Neuronal stem cell (in vitro differentiated cells): Measurements from ENCODE around the gene DOLK.
A peak's percentile ranks its signal among the peaks of the same experiment; 100 is the strongest.

Source experiments
- DNase-seq: peaks from one replicate; pipeline ENCODE4 v3.0.0-alpha.2; 2013; ENCODE audit warnings: low spot score
- H2AFZ ChIP-seq: one replicate; pipeline ENCODE4 v1.6.1; 2013; ENCODE audit warnings: mild to moderate bottlenecking, low read length, inconsistent platforms
- H2AK5ac ChIP-seq: 2 replicates; pipeline ENCODE4 v1.6.1; 2013; ENCODE audit warnings: low read depth, mild to moderate bottlenecking, inconsistent platforms, low read length, moderate library complexity, mixed read lengths
- H2BK120ac ChIP-seq: 2 replicates; pipeline ENCODE4 v1.6.1; 2013; ENCODE audit warnings: low read depth, mild to moderate bottlenecking, inconsistent platforms, low read length, moderate library complexity, mixed read lengths
- H2BK12ac ChIP-seq: one replicate; pipeline ENCODE4 v1.6.1; 2013; ENCODE audit warnings: low read length, inconsistent platforms
- H2BK15ac ChIP-seq: 2 replicates; pipeline ENCODE4 v1.6.1; 2013; ENCODE audit warnings: mild to moderate bottlenecking, low read length, inconsistent platforms, mixed read lengths
- H2BK5ac ChIP-seq: one replicate; pipeline ENCODE4 v1.6.1; 2013; ENCODE audit warnings: inconsistent platforms, mild to moderate bottlenecking, low read length, moderate library complexity
- H3K14ac ChIP-seq: one replicate; pipeline ENCODE4 v1.6.1; 2013; ENCODE audit warnings: low read length, inconsistent platforms
- H3K18ac ChIP-seq: 2 replicates; pipeline ENCODE4 v1.6.1; 2013; ENCODE audit warnings: low read length, inconsistent platforms
- H3K23ac ChIP-seq: 2 replicates; pipeline ENCODE4 v1.6.1; 2013; ENCODE audit warnings: low read depth, mild to moderate bottlenecking, mixed read lengths, low read length, inconsistent platforms; ENCODE audit not compliant: poor library complexity
- H3K27ac ChIP-seq: replicated peaks from 3 replicates; pipeline ENCODE4 v1.5.1; 2013; ENCODE audit warnings: low read length, inconsistent platforms
- H3K27me3 ChIP-seq, 3 experiments: 2 replicates each; pipeline ENCODE4 v1.6.1; 2013; ENCODE audit warnings: low read length in 3 of 3, mild to moderate bottlenecking in 2 of 3, inconsistent platforms in 1 of 3, low read depth in 1 of 3, mixed read lengths in 1 of 3, moderate library complexity in 1 of 3; ENCODE audit not compliant: control insufficient read depth in 3 of 3, insufficient read depth in 3 of 3
- H3K36me3 ChIP-seq, 2 donors: replicated peaks in 1 of 2; 2 replicates each; pipeline ENCODE4 v1.6.1; 2013; ENCODE audit warnings: low read length in 2 of 2; ENCODE audit not compliant: control insufficient read depth in 2 of 2, insufficient read depth in 2 of 2
- H3K4ac ChIP-seq: 2 replicates; pipeline ENCODE4 v1.6.1; 2013; ENCODE audit warnings: inconsistent platforms, mild to moderate bottlenecking, low read length, moderate library complexity
- H3K4me1 ChIP-seq, 2 donors: 1 replicate in 1 of 2; 2 replicates in 1 of 2; pipeline ENCODE4 v1.6.1; 2013; ENCODE audit warnings: low read length in 2 of 2, low read depth in 1 of 2; ENCODE audit not compliant: control insufficient read depth in 2 of 2, insufficient read depth in 1 of 2
- H3K4me2 ChIP-seq: one replicate; pipeline ENCODE4 v1.6.1; 2013; ENCODE audit warnings: mild to moderate bottlenecking, low read length, inconsistent platforms; ENCODE audit not compliant: insufficient read depth, poor library complexity, severe bottlenecking
- H3K4me3 ChIP-seq, 2 donors: 2 replicates each; pipeline ENCODE4 v1.5.1; 2013; ENCODE audit warnings: low read length in 2 of 2, mild to moderate bottlenecking in 2 of 2, inconsistent platforms in 1 of 2, moderate library complexity in 1 of 2
- H3K79me1 ChIP-seq: one replicate; pipeline ENCODE4 v1.6.1; 2013; ENCODE audit warnings: low read depth, mild to moderate bottlenecking, inconsistent platforms, low read length, moderate library complexity
- H3K9ac ChIP-seq: one replicate; pipeline ENCODE4 v1.6.1; 2013; ENCODE audit warnings: mild to moderate bottlenecking, low read depth, low read length, inconsistent platforms; ENCODE audit not compliant: poor library complexity
- H3K9me3 ChIP-seq, 2 donors: replicated peaks in 1 of 2; 2 replicates each; pipeline versions ENCODE3 to v1.6.1; 2013; ENCODE audit warnings: low read length in 2 of 2, mild to moderate bottlenecking in 2 of 2, inconsistent platforms in 1 of 2, low read depth in 1 of 2, mixed read lengths in 1 of 2, moderate library complexity in 1 of 2; ENCODE audit not compliant: control insufficient read depth in 2 of 2, insufficient read depth in 1 of 2
- H4K8ac ChIP-seq: one replicate; pipeline ENCODE4 v1.6.1; 2013; ENCODE audit warnings: low read depth, mild to moderate bottlenecking, inconsistent platforms, low read length, moderate library complexity
- H4K91ac ChIP-seq: one replicate; pipeline ENCODE4 v1.6.1; 2013; ENCODE audit warnings: low read length, low read depth, mild to moderate bottlenecking, inconsistent platforms; ENCODE audit not compliant: poor library complexity
- WGBS, 2 donors: extraction: QIAGEN DNeasy Blood & Tissue Kit; methylation state at CpG; one replicate each; pipeline ENCODE4 v1.1.7; 2013; ENCODE audit warnings: missing lambda C conversion rate in 2 of 2, mixed read lengths in 1 of 2; ENCODE audit not compliant: insufficient read length in 2 of 2, insufficient replicate concordance in 1 of 2; ENCODE audit errors: extremely low coverage in 2 of 2; 5-methylcytosine and 5-hydroxymethylcytosine counted together

DOLK gene

DNA sequence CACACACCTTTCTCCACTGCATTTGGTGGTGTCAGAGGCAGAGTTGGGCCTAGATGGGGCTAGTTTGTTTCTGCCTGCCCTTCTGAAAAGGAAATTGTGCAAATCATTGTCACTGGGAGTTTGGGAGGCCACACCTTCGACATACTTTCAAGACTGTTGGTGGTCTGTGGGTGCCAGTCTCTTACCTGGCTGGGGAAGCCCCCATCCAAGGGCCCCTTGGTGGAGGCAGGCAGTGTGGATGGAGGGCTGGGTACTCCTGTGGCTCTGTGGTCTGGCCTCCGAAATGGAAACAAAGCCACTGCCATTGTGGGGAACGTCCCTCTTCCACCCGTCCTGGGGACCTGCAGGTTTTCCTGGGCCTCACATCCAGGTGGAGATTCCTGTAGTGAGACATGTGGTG, 37.5 kb downstream of the DOLK start:
- Histone ChIP-seq H3K4me3 (no peak overlapping the region), H2BK120ac (no peak overlapping the region), H4K8ac (no peak overlapping the region), H2AK5ac (no peak overlapping the region), H3K27ac (no peak overlapping the region), H2BK12ac (no peak overlapping the region), H3K4me2 (no peak overlapping the region), H2AFZ (no peak overlapping the region), H3K27me3 (no peaks in the 10 kb centered on the region), H3K4ac (no peak overlapping the region), H3K9me3 (peaks cover 0 to 3% of the 10 kb centered on the region in 2 donors), H3K36me3 (peaks cover 34 to 80% of the 10 kb centered on the region in 2 donors), H2BK5ac (no peak overlapping the region), H3K18ac (no peak overlapping the region), H4K91ac (no peak overlapping the region), H3K23ac (no peak overlapping the region), H3K9ac (no peak overlapping the region), H3K79me1 (peaks cover 7% of the 10 kb centered on the region), H2BK15ac (no peak overlapping the region), H3K14ac (no peak overlapping the region), H3K4me1 (peaks cover 11 to 22% of the 10 kb centered on the region in 2 donors)
- no CpG with 5 or more reads among the region's 4 CpGs for WGBS, 2 donors
- no peak for DNase-seq

DNA sequence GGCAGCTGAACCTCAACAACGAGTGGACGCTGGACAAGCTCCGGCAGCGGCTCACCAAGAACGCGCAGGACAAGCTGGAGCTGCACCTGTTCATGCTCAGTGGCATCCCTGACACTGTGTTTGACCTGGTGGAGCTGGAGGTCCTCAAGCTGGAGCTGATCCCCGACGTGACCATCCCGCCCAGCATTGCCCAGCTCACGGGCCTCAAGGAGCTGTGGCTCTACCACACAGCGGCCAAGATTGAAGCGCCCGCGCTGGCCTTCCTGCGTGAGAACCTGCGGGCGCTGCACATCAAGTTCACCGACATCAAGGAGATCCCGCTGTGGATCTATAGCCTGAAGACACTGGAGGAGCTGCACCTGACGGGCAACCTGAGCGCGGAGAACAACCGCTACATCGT, 39.0 kb downstream of the DOLK start:
- no peak overlapping the region for H3K14ac ChIP-seq
- H3K23ac ChIP-seq, result peak overlapping the region; percentile 82
- no peak overlapping the region for H4K8ac ChIP-seq
- no peak overlapping the region for H2BK5ac ChIP-seq
- WGBS, 2 donors, result no CpG with 5 or more reads among the region's 24 CpGs
- H3K4ac ChIP-seq, result no peak overlapping the region
- H2BK15ac ChIP-seq, result no peak overlapping the region
- no peak overlapping the region for H3K9ac ChIP-seq
- H3K79me1 ChIP-seq, result peaks cover 7% of the 10 kb centered on the region
- no peak overlapping the region for H3K18ac ChIP-seq
- no peak for DNase-seq
- peak overlapping the region in 1 of 2 donors; percentile 39 for H3K4me3 ChIP-seq
- no peaks in the 10 kb centered on the region for H3K27me3 ChIP-seq
- H2AK5ac ChIP-seq, result no peak overlapping the region
- peaks cover 31 to 72% of the 10 kb centered on the region in 2 donors for H3K36me3 ChIP-seq
- H3K4me1 ChIP-seq, result peaks cover 11 to 22% of the 10 kb centered on the region in 2 donors
- no peak overlapping the region for H2BK12ac ChIP-seq
- H2BK120ac ChIP-seq, result no peak overlapping the region
- H4K91ac ChIP-seq, result no peak overlapping the region
- H3K27ac ChIP-seq, result no peak overlapping the region
- no peak overlapping the region for H3K4me2 ChIP-seq
- H3K9me3 ChIP-seq, result peaks cover 0 to 3% of the 10 kb centered on the region in 2 donors
- no peak overlapping the region for H2AFZ ChIP-seq

DNA sequence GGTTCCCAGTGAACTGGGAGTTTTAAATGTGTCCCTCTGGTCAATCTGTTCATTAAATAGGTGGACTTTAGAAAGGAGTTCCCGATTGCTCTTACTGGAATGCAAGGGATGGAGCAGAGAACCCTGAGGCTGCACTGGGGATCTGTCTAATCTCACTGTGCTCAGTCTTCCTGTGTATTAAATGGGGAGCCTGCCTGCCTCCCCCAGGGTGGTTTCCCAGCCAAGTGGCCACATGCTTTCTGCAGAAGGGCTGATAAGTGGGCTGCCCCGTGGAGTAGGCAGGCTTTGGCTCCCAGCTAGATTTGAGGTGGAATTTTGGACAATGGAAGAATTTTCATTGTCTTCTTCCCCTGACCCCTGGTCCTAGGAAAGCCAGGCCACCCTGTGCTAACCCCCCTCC, 40.7 kb downstream of the DOLK start:
- H3K4me2 ChIP-seq, result no peak overlapping the region
- H2AK5ac ChIP-seq, result no peak overlapping the region
- no peaks in the 10 kb centered on the region for H3K27me3 ChIP-seq
- no peak overlapping the region for H3K4ac ChIP-seq
- H3K36me3 ChIP-seq, result peaks cover 28 to 62% of the 10 kb centered on the region in 2 donors
- no peak overlapping the region for H3K23ac ChIP-seq
- H2BK120ac ChIP-seq, result no peak overlapping the region
- H3K14ac ChIP-seq, result no peak overlapping the region
- peaks cover 0 to 3% of the 10 kb centered on the region in 2 donors for H3K9me3 ChIP-seq
- H3K4me3 ChIP-seq, result no peak overlapping the region
- H2BK5ac ChIP-seq, result peak overlapping the region; percentile 36
- H3K9ac ChIP-seq, result no peak overlapping the region
- no peak overlapping the region for H2AFZ ChIP-seq
- peaks cover 5% of the 10 kb centered on the region for H3K79me1 ChIP-seq
- no peak overlapping the region for H2BK15ac ChIP-seq
- H3K18ac ChIP-seq, result no peak overlapping the region
- no peak overlapping the region for H4K8ac ChIP-seq
- H3K4me1 ChIP-seq, result peaks cover 2 to 9% of the 10 kb centered on the region in 2 donors
- DNase-seq, result no peak
- H4K91ac ChIP-seq, result no peak overlapping the region
- WGBS, 2 donors, result no CpG with 5 or more reads among the region's 2 CpGs
- no peak overlapping the region for H2BK12ac ChIP-seq
- no peak overlapping the region for H3K27ac ChIP-seq

DNA sequence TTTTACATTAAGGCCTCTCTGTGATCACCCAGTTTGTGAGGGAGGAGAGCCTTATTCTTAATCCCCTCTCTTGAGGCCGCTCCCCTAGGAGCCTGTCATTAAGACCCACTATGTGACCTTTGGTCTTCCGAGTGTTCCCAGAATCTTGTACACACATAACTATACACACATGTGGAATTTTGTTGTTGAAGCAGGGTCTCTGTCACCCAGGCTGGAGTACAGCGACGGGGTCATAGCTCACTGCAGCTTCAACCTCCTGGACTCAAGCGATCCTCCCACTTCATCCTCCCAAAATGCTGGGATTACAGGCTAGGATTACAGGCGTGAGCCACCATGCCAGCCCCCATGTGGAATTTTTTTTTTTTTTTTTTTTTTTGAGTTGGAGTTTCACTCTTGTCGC, 41.4 kb downstream of the DOLK start:
- Histone ChIP-seq H3K27me3 (no peaks in the 10 kb centered on the region), H2BK12ac (no peak overlapping the region), H2BK15ac (no peak overlapping the region), H2BK120ac (no peak overlapping the region), H3K18ac (no peak overlapping the region), H2AFZ (no peak overlapping the region), H3K14ac (no peak overlapping the region), H3K9me3 (peaks cover 0 to 3% of the 10 kb centered on the region in 2 donors), H3K4ac (no peak overlapping the region), H3K23ac (no peak overlapping the region), H3K4me1 (peaks cover 0 to 3% of the 10 kb centered on the region in 2 donors), H4K91ac (no peak overlapping the region), H2BK5ac (no peak overlapping the region), H3K79me1 (peaks cover 5% of the 10 kb centered on the region), H3K9ac (no peak overlapping the region), H3K27ac (no peak overlapping the region), H3K36me3 (peaks cover 28 to 58% of the 10 kb centered on the region in 2 donors), H3K4me2 (no peak overlapping the region), H2AK5ac (no peak overlapping the region), H4K8ac (no peak overlapping the region), H3K4me3 (no peak overlapping the region)
- no CpG with 5 or more reads among the region's 7 CpGs for WGBS, 2 donors
- DNase-seq, result no peak
